ENCODE results near the gene HTT-AS.

DNA sequence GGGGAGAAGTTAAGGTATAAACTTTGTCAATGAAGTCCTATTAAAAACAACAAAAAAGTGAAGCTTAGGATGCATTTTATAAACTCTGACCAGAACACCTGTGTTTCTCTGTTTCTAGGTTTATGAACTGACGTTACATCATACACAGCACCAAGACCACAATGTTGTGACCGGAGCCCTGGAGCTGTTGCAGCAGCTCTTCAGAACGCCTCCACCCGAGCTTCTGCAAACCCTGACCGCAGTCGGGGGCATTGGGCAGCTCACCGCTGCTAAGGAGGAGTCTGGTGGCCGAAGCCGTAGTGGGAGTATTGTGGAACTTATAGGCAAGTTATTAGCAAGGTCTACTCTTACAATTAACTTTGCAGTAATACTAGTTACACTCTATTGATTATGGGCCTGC, 46.8 kb upstream of the HTT-AS start:
- no peak for TF ChIP-seq EZH2 (IDR thresholded peaks at IDR 0.05; ENCODE audit: borderline replicate concordance, low read length)
- TF ChIP-seq, protein P1, sequence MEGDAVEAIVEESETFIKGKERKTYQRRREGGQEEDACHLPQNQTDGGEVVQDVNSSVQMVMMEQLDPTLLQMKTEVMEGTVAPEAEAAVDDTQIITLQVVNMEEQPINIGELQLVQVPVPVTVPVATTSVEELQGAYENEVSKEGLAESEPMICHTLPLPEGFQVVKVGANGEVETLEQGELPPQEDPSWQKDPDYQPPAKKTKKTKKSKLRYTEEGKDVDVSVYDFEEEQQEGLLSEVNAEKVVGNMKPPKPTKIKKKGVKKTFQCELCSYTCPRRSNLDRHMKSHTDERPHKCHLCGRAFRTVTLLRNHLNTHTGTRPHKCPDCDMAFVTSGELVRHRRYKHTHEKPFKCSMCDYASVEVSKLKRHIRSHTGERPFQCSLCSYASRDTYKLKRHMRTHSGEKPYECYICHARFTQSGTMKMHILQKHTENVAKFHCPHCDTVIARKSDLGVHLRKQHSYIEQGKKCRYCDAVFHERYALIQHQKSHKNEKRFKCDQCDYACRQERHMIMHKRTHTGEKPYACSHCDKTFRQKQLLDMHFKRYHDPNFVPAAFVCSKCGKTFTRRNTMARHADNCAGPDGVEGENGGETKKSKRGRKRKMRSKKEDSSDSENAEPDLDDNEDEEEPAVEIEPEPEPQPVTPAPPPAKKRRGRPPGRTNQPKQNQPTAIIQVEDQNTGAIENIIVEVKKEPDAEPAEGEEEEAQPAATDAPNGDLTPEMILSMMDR (IDR thresholded peaks at IDR 0.05; ENCODE audit: low read length), result no peak

All from OCI-LY1 (cell line).